ENCODE results near the gene SERTAD1.

SERTAD1 gene

GRCh38 chr19:40425450-40426287 is at the start of gene SERTAD1:
Gene SERTAD1 (minus strand): TSS chr19:40425992. CDS start chr19:40423546, 2,446 bp downstream.
- peak within 1 kb of the TSS; percentile 92 for H3K27ac ChIP-seq (ENCODE audit: low read depth, low read length)
- peaks cover 13% of the 10 kb centered on the region for H3K4me1 ChIP-seq (ENCODE audit: control insufficient read depth, insufficient read depth, low read length, unreplicated experiment)
- H3K4me3 ChIP-seq (ENCODE audit: low read depth, low read length): peak within 1 kb of the TSS; percentile 85
- no peaks in the 10 kb centered on the region for H3K27me3 ChIP-seq (ENCODE audit: insufficient read depth, low read length)
- H3K79me2 ChIP-seq (ENCODE audit: control insufficient read depth, insufficient read depth, low read length, unreplicated experiment): peaks cover 31% of the 10 kb centered on the region
- peak within 1 kb of the TSS; percentile 91 for H2AFZ ChIP-seq (ENCODE audit: low read length, unreplicated experiment)
- H3K36me3 ChIP-seq (ENCODE audit: insufficient read depth, low read length): no peaks in the 10 kb centered on the region

- H3K27me3 ChIP-seq (ENCODE audit: insufficient read depth, low read length): no peaks in the 10 kb centered on the region
- no peaks in the 10 kb centered on the region for H3K79me2 ChIP-seq (ENCODE audit: control insufficient read depth, insufficient read depth, low read length, unreplicated experiment)
- no peak overlapping the region for H3K4me3 ChIP-seq (ENCODE audit: low read depth, low read length)
- no peak overlapping the region for H2AFZ ChIP-seq (ENCODE audit: low read length, unreplicated experiment)
- no peaks in the 10 kb centered on the region for H3K4me1 ChIP-seq (ENCODE audit: control insufficient read depth, insufficient read depth, low read length, unreplicated experiment)
- no peak overlapping the region for H3K27ac ChIP-seq (ENCODE audit: low read depth, low read length)
- no peaks in the 10 kb centered on the region for H3K36me3 ChIP-seq (ENCODE audit: insufficient read depth, low read length)
Measured at GRCh38 chr19:40474737-40475136, 48.9 kb upstream of the SERTAD1 start.

GRCh38 chr19:40472516-40472915 is 46.7 kb upstream of the SERTAD1 start:
- Histone ChIP-seq H3K4me3 (ENCODE audit: low read depth, low read length) (no peak overlapping the region), H3K36me3 (ENCODE audit: insufficient read depth, low read length) (no peaks in the 10 kb centered on the region), H3K27me3 (ENCODE audit: insufficient read depth, low read length) (no peaks in the 10 kb centered on the region), H3K4me1 (ENCODE audit: control insufficient read depth, insufficient read depth, low read length, unreplicated experiment) (no peaks in the 10 kb centered on the region), H2AFZ (ENCODE audit: low read length, unreplicated experiment) (no peak overlapping the region), H3K27ac (ENCODE audit: low read depth, low read length) (no peak overlapping the region), H3K79me2 (ENCODE audit: control insufficient read depth, insufficient read depth, low read length, unreplicated experiment) (no peaks in the 10 kb centered on the region)

GRCh38 chr19:40471111-40471510 is 45.3 kb upstream of the SERTAD1 start:
- no peak overlapping the region for H3K4me3 ChIP-seq (ENCODE audit: low read depth, low read length)
- H3K79me2 ChIP-seq (ENCODE audit: control insufficient read depth, insufficient read depth, low read length, unreplicated experiment): no peaks in the 10 kb centered on the region
- peaks cover 5% of the 10 kb centered on the region for H3K4me1 ChIP-seq (ENCODE audit: control insufficient read depth, insufficient read depth, low read length, unreplicated experiment)
- no peaks in the 10 kb centered on the region for H3K36me3 ChIP-seq (ENCODE audit: insufficient read depth, low read length)
- no peak overlapping the region for H3K27ac ChIP-seq (ENCODE audit: low read depth, low read length)
- no peak overlapping the region for H2AFZ ChIP-seq (ENCODE audit: low read length, unreplicated experiment)
- peaks cover 4% of the 10 kb centered on the region; the same call in 1 of the 2 replicates for H3K27me3 ChIP-seq (ENCODE audit: insufficient read depth, low read length)

- Histone ChIP-seq H3K4me1 (ENCODE audit: control insufficient read depth, insufficient read depth, low read length, unreplicated experiment) (peaks cover 13% of the 10 kb centered on the region), H3K27ac (ENCODE audit: low read depth, low read length) (no peak overlapping the region), H3K27me3 (ENCODE audit: insufficient read depth, low read length) (peaks cover 4% of the 10 kb centered on the region; the same call in 1 of the 2 replicates), H3K36me3 (ENCODE audit: insufficient read depth, low read length) (no peaks in the 10 kb centered on the region), H3K79me2 (ENCODE audit: control insufficient read depth, insufficient read depth, low read length, unreplicated experiment) (peaks cover 6% of the 10 kb centered on the region), H2AFZ (ENCODE audit: low read length, unreplicated experiment) (no peak overlapping the region), H3K4me3 (ENCODE audit: low read depth, low read length) (no peak overlapping the region)
Measured at GRCh38 chr19:40469011-40469410, 43.2 kb upstream of the SERTAD1 start.

GRCh38 chr19:40466985-40467734 is 41.4 kb upstream of the SERTAD1 start, which contains the start of gene SPTBN4:
Gene SPTBN4 (plus strand): TSS chr19:40467001. CDS start chr19:40472622, 5,621 bp downstream.
- Histone ChIP-seq H2AFZ (ENCODE audit: low read length, unreplicated experiment) (no peak within 1 kb of the TSS), H3K36me3 (ENCODE audit: insufficient read depth, low read length) (no peaks in the 10 kb centered on the region), H3K4me1 (ENCODE audit: control insufficient read depth, insufficient read depth, low read length, unreplicated experiment) (peaks cover 13% of the 10 kb centered on the region), H3K27me3 (ENCODE audit: insufficient read depth, low read length) (peaks cover 4% of the 10 kb centered on the region; the same call in 1 of the 2 replicates), H3K27ac (ENCODE audit: low read depth, low read length) (no peak within 1 kb of the TSS), H3K79me2 (ENCODE audit: control insufficient read depth, insufficient read depth, low read length, unreplicated experiment) (peaks cover 9% of the 10 kb centered on the region), H3K4me3 (ENCODE audit: low read depth, low read length) (peak within 1 kb of the TSS; percentile 70)

- Histone ChIP-seq H3K27ac (ENCODE audit: low read depth, low read length) (no peak overlapping the region), H3K27me3 (ENCODE audit: insufficient read depth, low read length) (peaks cover 4% of the 10 kb centered on the region; the same call in 1 of the 2 replicates), H3K4me3 (ENCODE audit: low read depth, low read length) (peak overlapping the region; percentile 70), H3K36me3 (ENCODE audit: insufficient read depth, low read length) (no peaks in the 10 kb centered on the region), H3K4me1 (ENCODE audit: control insufficient read depth, insufficient read depth, low read length, unreplicated experiment) (peaks cover 13% of the 10 kb centered on the region), H3K79me2 (ENCODE audit: control insufficient read depth, insufficient read depth, low read length, unreplicated experiment) (peaks cover 9% of the 10 kb centered on the region), H2AFZ (ENCODE audit: low read length, unreplicated experiment) (no peak overlapping the region)
Measured at GRCh38 chr19:40466219-40466984, 40.6 kb upstream of the SERTAD1 start.

- Histone ChIP-seq H3K4me3 (ENCODE audit: low read depth, low read length) (peak within 1 kb of the TSS; percentile 91), H3K27ac (ENCODE audit: low read depth, low read length) (peak within 1 kb of the TSS; percentile 71), H2AFZ (ENCODE audit: low read length, unreplicated experiment) (peak within 1 kb of the TSS; percentile 71), H3K36me3 (ENCODE audit: insufficient read depth, low read length) (no peaks in the 10 kb centered on the region), H3K79me2 (ENCODE audit: control insufficient read depth, insufficient read depth, low read length, unreplicated experiment) (peaks cover 9% of the 10 kb centered on the region), H3K4me1 (ENCODE audit: control insufficient read depth, insufficient read depth, low read length, unreplicated experiment) (peaks cover 13% of the 10 kb centered on the region), H3K27me3 (ENCODE audit: insufficient read depth, low read length) (peaks cover 4% of the 10 kb centered on the region; the same call in 1 of the 2 replicates)
Measured at GRCh38 chr19:40465557-40466218, 39.9 kb upstream of the SERTAD1 start, which contains the start of gene BLVRB. Gene BLVRB (minus strand): TSS chr19:40465745. CDS start chr19:40465688, 57 bp downstream.

- H2AFZ ChIP-seq (ENCODE audit: low read length, unreplicated experiment): peak overlapping the region; percentile 71
- H3K79me2 ChIP-seq (ENCODE audit: control insufficient read depth, insufficient read depth, low read length, unreplicated experiment): peaks cover 9% of the 10 kb centered on the region
- H3K4me1 ChIP-seq (ENCODE audit: control insufficient read depth, insufficient read depth, low read length, unreplicated experiment): peaks cover 13% of the 10 kb centered on the region
- H3K27ac ChIP-seq (ENCODE audit: low read depth, low read length): peak overlapping the region; percentile 71
- peaks cover 4% of the 10 kb centered on the region; the same call in 1 of the 2 replicates for H3K27me3 ChIP-seq (ENCODE audit: insufficient read depth, low read length)
- peak overlapping the region; percentile 91 for H3K4me3 ChIP-seq (ENCODE audit: low read depth, low read length)
- H3K36me3 ChIP-seq (ENCODE audit: insufficient read depth, low read length): no peaks in the 10 kb centered on the region
Measured at GRCh38 chr19:40465025-40465556, 39.3 kb upstream of the SERTAD1 start.

All from ACC112 (cell line).